ENCODE results near the gene DDX20.
A peak's percentile ranks its signal among the peaks of the same experiment; 100 is the strongest.

DDX20 gene

GRCh38 chr1:111732718-111733117 is 23.0 kb upstream of the DDX20 start:
- no peak for TF ChIP-seq CTCF (conservative IDR thresholded peaks at IDR 0.05; ENCODE audit: low read depth)
- H3K27ac ChIP-seq: no peak overlapping the region; the same call in 1 of the 2 replicates
- ChIA-PET CTCF (interaction anchor here (1.1 kb wide), 1 partner anchor 18 kb away, joined by 4 read pairs; no protein-coding TSS in a partner anchor), POLR2A (ENCODE audit: low non-redundant PET) (no interaction called here)
- no peak for DNase-seq (ENCODE audit: low spot score)

DNA sequence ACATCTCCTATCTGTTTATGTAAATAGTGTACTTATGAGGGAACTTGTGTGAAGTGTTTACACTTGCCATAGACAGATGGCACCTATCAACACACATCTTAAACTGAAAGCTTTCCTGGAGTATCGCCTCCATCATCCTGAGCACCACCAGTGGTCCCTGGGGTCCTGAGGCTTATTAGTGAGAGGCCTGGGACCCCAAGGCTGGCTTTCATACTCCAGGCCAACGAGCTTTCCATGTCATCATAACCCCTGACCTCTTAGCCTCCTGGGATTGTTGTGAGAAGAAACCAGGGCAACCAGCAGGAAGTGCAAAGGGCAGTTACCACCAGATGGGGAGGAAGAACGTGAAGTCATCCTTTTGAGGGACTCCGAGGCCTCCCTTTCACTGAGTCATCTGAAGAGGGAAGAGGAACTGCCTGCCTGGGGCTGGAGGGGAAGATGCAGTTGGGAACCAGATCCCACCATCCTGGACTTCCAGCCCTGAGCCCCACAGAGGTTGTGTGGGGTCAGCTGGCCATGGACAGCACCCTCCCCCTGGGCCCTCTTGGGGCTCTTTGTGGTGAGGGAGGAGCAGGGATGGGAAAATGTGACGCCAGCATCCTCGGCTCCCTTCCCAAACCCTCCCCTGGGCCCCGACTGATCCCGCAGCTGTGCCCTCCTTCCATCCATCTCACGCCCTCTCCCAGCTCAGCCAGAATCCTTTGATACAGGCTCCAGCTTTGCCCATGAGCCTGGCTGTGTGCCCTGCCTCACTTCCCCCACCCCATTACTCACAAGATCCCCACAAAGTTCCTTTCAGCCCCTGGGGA is 22.3 kb upstream of the DDX20 start:
- CTCF ChIA-PET: interaction anchor here (1.1 kb wide), 1 partner anchor 19 kb away, joined by 4 read pairs; no protein-coding TSS in a partner anchor
- POLR2A ChIA-PET (ENCODE audit: low non-redundant PET): no interaction called here
- peak overlapping the region; percentile 59 for H3K27ac ChIP-seq
- no peak for DNase-seq (ENCODE audit: low spot score)
- TF ChIP-seq CTCF (conservative IDR thresholded peaks at IDR 0.05; ENCODE audit: low read depth): no peak

GRCh38 chr1:111733992-111734341 is 21.7 kb upstream of the DDX20 start:
- no peak for DNase-seq (ENCODE audit: low spot score)
- TF ChIP-seq CTCF (conservative IDR thresholded peaks at IDR 0.05; ENCODE audit: low read depth): no peak
- POLR2A ChIA-PET (ENCODE audit: low non-redundant PET): no interaction called here
- H3K27ac ChIP-seq: peak overlapping the region; percentile 59
- CTCF ChIA-PET: no interaction called here

DNA sequence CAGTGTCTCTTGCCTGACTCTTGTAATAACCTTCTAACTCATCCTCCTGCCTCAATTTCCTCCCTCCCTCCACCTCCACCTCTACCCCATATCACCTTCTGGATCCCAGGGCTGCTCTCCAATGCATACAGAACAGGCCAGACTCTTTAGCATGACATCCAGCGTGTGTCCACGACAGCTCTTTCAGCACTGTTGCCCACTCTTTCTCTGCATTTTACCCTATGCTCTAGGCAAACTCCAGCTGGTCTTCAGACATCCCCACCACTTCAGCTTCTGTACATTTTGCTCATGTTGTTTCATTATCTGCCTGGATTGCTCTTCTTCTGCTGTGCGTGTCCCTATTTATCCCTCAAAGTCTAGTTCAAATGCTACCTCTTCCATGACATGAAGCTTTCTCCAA is 21.3 kb upstream of the DDX20 start:
- ChIA-PET POLR2A (ENCODE audit: low non-redundant PET) (no interaction called here), CTCF (interaction anchor here (0.6 kb wide), 1 partner anchor 237 kb away, joined by 3 read pairs; no protein-coding TSS in a partner anchor)
- TF ChIP-seq CTCF (conservative IDR thresholded peaks at IDR 0.05; ENCODE audit: low read depth): no peak
- H3K27ac ChIP-seq: peak overlapping the region; percentile 59; the same call in 1 of the 2 replicates
- DNase-seq (ENCODE audit: low spot score): no peak

DNA sequence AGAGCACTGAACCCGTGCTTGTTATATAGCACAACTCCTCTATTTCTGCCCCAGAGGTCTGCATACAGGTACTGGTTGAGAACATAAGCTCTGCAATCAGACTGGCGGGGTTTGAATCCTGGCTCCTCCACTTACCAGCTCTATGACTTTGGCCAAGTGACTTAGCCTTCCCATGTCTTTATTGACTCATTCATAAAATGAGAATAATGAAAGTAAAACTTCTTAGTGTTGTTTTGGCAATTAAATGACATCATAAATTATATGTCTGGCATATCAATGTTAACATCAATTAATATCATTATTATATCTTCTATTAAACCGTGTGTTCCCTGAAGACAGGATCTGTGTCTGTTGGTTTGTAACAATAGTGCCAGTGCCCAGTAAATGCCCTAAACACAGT is 20.8 kb upstream of the DDX20 start:
- no peak for DNase-seq (ENCODE audit: low spot score)
- TF ChIP-seq CTCF (conservative IDR thresholded peaks at IDR 0.05; ENCODE audit: low read depth): no peak
- ChIA-PET POLR2A (ENCODE audit: low non-redundant PET) (no interaction called here), CTCF (interaction anchor here (0.6 kb wide), 1 partner anchor 238 kb away, joined by 3 read pairs; no protein-coding TSS in a partner anchor)
- no peak overlapping the region for H3K27ac ChIP-seq

DNA sequence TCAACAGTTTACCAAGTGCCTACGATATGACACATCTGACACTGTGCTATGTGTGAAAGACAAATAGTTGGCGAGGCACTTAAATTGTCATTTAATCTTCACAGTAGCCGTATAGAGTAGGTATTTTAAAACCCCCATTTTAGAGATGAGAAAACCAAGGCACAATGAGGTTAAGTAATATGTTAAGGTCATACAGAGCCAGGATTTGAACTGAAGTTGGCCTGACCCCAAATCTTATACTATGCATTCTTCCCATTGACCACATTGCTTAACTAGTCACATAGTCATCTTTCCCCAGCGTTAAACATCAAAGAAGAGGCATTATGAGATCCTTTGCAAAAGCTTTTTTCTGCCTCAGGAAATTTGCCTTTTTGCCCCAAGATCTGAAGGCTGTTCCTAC is 20.4 kb upstream of the DDX20 start:
- ChIA-PET POLR2A (ENCODE audit: low non-redundant PET) (no interaction called here), CTCF (no interaction called here)
- no peak for TF ChIP-seq CTCF (conservative IDR thresholded peaks at IDR 0.05; ENCODE audit: low read depth)
- H3K27ac ChIP-seq: no peak overlapping the region
- no peak for DNase-seq (ENCODE audit: low spot score)

Data from RWPE1 (cell line).